Central memory CD8-positive, alpha-beta T cell (primary cell): ENCODE data around the gene LPP.

Experiments
- ATAC-seq: fragments of 150-1000 bp; cut with Tn5 transposase; replicated peaks from 2 replicates; pipeline ENCODE4 v1.10.0; 2022; ENCODE audit warnings: mild to moderate bottlenecking, moderate FRiP score, moderate number of reproducible peaks; ENCODE audit not compliant: poor library complexity, severe bottlenecking; ENCODE audit errors: extremely low read depth
- DNase-seq, 2 donors: peaks; one replicate each; pipeline ENCODE4 v3.0.0; 2021; ENCODE audit warnings: low spot score in 2 of 2
- H3K27ac Mint-ChIP-seq: one replicate; pipeline ENCODE4 v1.8.0; 2022; ENCODE audit warnings: low read depth, mild to moderate bottlenecking, moderate library complexity, mixed read lengths
- H3K27me3 Mint-ChIP-seq: one replicate; pipeline ENCODE4 v1.8.0; 2022; ENCODE audit warnings: mixed read lengths
- H3K36me3 Mint-ChIP-seq: one replicate; pipeline ENCODE4 v1.8.0; 2022; ENCODE audit warnings: mild to moderate bottlenecking, moderate library complexity, mixed read lengths; ENCODE audit not compliant: insufficient read depth
- H3K4me1 Mint-ChIP-seq: one replicate; pipeline ENCODE4 v1.8.0; 2022; ENCODE audit warnings: mixed read lengths
- H3K4me3 Mint-ChIP-seq: one replicate; pipeline ENCODE4 v1.8.0; 2022; ENCODE audit warnings: mild to moderate bottlenecking, moderate library complexity, mixed read lengths
- H3K9me3 Mint-ChIP-seq: one replicate; pipeline ENCODE4 v1.8.0; 2022; ENCODE audit warnings: mixed read lengths

Gene LPP

GRCh38 chr3:188904670-188905069 is 750.7 kb downstream of the LPP start:
- Mint-ChIP-seq H3K4me3 (no peak overlapping the region), H3K36me3 (peaks cover 4% of the 10 kb centered on the region), H3K4me1 (no peaks in the 10 kb centered on the region), H3K27ac (no peak overlapping the region), H3K9me3 (no peaks in the 10 kb centered on the region), H3K27me3 (no peaks in the 10 kb centered on the region)
- ATAC-seq: no peak
- no peak for DNase-seq

- no peaks in the 10 kb centered on the region for H3K36me3 Mint-ChIP-seq
- no peak for ATAC-seq
- H3K4me1 Mint-ChIP-seq: no peaks in the 10 kb centered on the region
- DNase-seq: no peak
- no peak overlapping the region for H3K27ac Mint-ChIP-seq
- H3K9me3 Mint-ChIP-seq: no peaks in the 10 kb centered on the region
- no peaks in the 10 kb centered on the region for H3K27me3 Mint-ChIP-seq
- H3K4me3 Mint-ChIP-seq: no peak overlapping the region
Measured at GRCh38 chr3:188905547-188905946, 751.6 kb downstream of the LPP start.

DNA sequence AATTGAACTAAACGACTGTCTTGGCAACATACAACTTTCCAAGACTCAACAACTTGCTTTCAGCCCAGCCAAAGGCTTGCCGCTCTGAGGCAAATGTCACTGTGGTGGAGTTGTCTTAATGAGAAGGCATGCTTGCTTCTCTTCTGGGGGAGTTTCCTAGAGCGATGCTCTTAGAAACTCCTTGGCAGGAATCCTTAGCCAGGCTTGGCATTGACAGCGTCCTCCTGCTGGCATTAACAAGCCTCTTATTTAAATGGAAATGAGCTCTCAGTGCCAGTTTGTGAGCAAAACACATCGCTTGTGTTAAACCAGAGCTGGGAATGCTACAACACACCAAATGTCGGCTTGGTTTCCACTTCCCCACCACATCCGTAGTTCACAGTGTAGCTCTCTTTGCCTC is 752.3 kb downstream of the LPP start:
- no peaks in the 10 kb centered on the region for H3K9me3 Mint-ChIP-seq
- H3K27ac Mint-ChIP-seq: no peak overlapping the region
- no peaks in the 10 kb centered on the region for H3K27me3 Mint-ChIP-seq
- ATAC-seq (no peak), DNase-seq (no peak)
- no peaks in the 10 kb centered on the region for H3K36me3 Mint-ChIP-seq
- H3K4me3 Mint-ChIP-seq: no peak overlapping the region
- no peaks in the 10 kb centered on the region for H3K4me1 Mint-ChIP-seq

GRCh38 chr3:188908002-188908850 is 754.3 kb downstream of the LPP start:
- H3K36me3 Mint-ChIP-seq: no peaks in the 10 kb centered on the region
- no peaks in the 10 kb centered on the region for H3K4me1 Mint-ChIP-seq
- no peak overlapping the region for H3K27ac Mint-ChIP-seq
- no peaks in the 10 kb centered on the region for H3K9me3 Mint-ChIP-seq
- H3K27me3 Mint-ChIP-seq: no peaks in the 10 kb centered on the region
- DNase-seq (no peak), ATAC-seq (no peak)
- no peak overlapping the region for H3K4me3 Mint-ChIP-seq

DNA sequence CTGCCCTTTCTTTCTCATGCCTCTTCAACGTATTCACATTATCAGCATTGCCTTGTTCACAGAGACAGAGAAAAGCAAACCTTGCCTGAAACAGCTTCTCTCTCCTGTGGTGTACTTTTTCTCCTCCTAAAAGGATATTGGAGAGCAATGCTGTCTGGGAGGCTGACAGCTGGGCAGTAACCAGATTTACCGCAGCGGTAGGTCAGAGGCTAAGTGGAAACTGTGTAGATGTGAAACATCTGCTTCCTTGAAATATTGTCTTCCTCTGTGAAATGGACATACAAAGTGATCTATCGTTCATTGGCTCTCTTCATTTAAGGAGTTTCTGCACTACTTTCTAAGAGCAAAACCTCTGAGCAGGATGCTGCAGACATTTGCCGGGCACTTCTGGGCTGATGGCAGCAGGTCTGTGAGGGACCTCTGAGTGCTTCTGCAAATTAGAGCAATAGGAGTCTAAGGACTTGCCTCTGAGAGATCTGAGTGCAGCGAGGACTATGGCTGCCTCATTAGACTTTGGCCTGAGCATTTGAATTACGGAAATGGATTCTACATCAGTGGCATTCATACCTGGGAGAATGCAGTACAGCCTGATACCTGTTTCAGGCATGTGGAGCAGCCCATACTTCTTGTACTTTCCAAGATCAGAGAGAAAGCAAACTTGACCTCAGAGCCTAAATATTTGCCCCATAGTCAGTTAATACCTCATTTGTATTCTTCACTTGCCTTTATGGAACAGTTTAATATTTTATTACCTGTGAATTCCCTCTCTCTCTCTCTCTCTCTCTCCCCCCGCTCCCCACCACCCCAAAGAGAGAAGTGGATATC is 757.3 kb downstream of the LPP start:
- H3K4me1 Mint-ChIP-seq: peaks cover 19% of the 10 kb centered on the region
- DNase-seq (no peak), ATAC-seq (no peak)
- H3K27ac Mint-ChIP-seq: no peak overlapping the region
- H3K9me3 Mint-ChIP-seq: no peaks in the 10 kb centered on the region
- no peaks in the 10 kb centered on the region for H3K27me3 Mint-ChIP-seq
- H3K4me3 Mint-ChIP-seq: no peak overlapping the region
- no peaks in the 10 kb centered on the region for H3K36me3 Mint-ChIP-seq

DNA sequence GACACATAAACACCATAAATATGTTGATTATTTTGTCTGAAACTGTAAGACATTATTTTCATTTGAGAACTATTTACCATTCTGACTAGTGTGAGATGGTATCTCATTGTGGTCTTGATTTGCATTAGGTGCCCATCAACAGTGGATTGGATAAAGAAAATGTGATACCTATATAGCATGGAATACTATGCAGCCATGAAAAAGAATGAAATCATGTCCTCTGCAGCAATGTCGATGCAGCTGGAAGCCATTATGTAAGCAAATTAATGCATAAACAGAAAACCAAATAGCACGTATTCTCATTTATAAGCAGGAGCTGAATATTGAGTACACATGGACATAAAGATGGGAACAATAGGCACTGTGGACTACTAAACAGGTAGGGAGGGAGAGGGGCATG is 759.1 kb downstream of the LPP start:
- Mint-ChIP-seq H3K4me1 (peaks cover 37% of the 10 kb centered on the region), H3K36me3 (no peaks in the 10 kb centered on the region), H3K9me3 (no peaks in the 10 kb centered on the region), H3K4me3 (no peak overlapping the region), H3K27ac (no peak overlapping the region), H3K27me3 (no peaks in the 10 kb centered on the region)
- ATAC-seq: no peak
- no peak for DNase-seq

GRCh38 chr3:188914552-188914951 is 760.6 kb downstream of the LPP start:
- H3K36me3 Mint-ChIP-seq: no peaks in the 10 kb centered on the region
- H3K4me1 Mint-ChIP-seq: peaks cover 40% of the 10 kb centered on the region
- H3K4me3 Mint-ChIP-seq: no peak overlapping the region

DNA sequence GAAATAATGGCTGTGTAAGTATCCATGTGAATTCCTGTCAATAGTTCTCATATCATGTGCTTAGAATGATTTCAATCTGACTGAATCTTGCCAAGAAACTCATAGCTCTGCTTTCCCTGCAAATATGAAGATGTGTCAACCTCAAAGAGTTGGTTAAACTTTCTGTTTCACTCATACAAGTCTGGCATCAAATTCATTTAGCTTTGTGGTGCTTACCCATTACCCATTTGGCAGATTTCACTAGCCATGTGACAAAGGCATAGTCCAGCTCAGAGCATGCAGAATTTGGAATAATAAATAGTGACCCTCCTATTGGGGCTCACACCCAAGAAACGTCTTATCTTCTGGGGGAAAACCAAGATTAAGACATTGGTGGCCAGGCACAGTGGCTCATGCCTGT is 761.2 kb downstream of the LPP start:
- peak overlapping the region; percentile 27 for H3K27ac Mint-ChIP-seq
- DNase-seq: no peak
- no peak overlapping the region for H3K4me3 Mint-ChIP-seq
- peaks cover 40% of the 10 kb centered on the region for H3K4me1 Mint-ChIP-seq
- no peaks in the 10 kb centered on the region for H3K36me3 Mint-ChIP-seq
- no peak for ATAC-seq
- H3K9me3 Mint-ChIP-seq: no peaks in the 10 kb centered on the region
- no peaks in the 10 kb centered on the region for H3K27me3 Mint-ChIP-seq

More at GRCh38 chr3:188914552-188914951, 760.6 kb downstream of the LPP start:
- H3K9me3 Mint-ChIP-seq: no peaks in the 10 kb centered on the region
- no peaks in the 10 kb centered on the region for H3K27me3 Mint-ChIP-seq
- H3K27ac Mint-ChIP-seq: peak overlapping the region; percentile 27
- DNase-seq: no peak
- ATAC-seq: no peak

- DNase-seq (no peak), ATAC-seq (peak; percentile 94)
- Mint-ChIP-seq H3K27ac (peak overlapping the region; percentile 69), H3K4me3 (peak overlapping the region; percentile 6), H3K9me3 (no peaks in the 10 kb centered on the region), H3K27me3 (no peaks in the 10 kb centered on the region), H3K4me1 (peaks cover 40% of the 10 kb centered on the region), H3K36me3 (no peaks in the 10 kb centered on the region)
Measured at GRCh38 chr3:188916934-188917401, 763.0 kb downstream of the LPP start.

DNA sequence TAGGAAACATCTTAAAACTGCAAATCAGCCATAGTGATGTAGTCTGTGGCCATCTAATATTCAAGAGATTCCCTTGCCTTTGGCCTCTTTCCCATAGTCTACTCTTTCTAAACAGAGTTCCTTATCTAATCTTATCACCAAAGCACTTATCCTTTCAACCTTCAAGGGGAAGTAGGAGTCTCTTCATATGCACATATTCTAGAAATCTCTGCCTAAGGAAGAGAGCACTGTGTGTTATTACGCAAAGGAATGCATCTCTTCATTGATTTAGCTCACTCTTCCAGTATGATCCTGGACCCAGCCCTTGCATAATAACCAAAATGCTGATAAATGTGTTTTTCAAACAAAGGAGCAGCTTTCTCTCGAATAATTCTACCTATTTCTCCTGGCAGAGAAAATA is 764.1 kb downstream of the LPP start:
- H3K27ac Mint-ChIP-seq: peak overlapping the region; percentile 69
- DNase-seq (no peak), ATAC-seq (no peak)

DNA sequence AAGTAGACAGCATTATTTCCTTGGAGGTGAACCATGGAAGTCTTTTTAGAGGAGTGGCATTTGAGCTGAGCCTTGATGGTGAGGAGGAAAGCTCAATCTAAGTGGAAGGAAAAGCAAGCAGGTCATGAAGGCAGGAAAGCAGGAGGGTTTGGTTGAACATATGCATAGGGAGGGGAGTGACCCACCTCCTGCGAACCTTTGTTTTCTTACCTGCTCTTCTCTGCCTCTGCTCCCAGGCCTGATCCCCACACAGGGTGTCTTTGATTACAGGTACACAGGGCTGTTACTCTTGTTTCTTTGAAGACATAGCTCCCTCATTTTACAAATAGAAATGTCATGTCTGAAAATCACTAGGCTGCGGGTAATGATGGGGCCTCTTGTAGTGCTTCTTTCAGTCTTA is 769.7 kb downstream of the LPP start:
- Mint-ChIP-seq H3K4me3 (no peak overlapping the region), H3K4me1 (no peaks in the 10 kb centered on the region), H3K27ac (no peak overlapping the region), H3K27me3 (no peaks in the 10 kb centered on the region), H3K36me3 (no peaks in the 10 kb centered on the region), H3K9me3 (no peaks in the 10 kb centered on the region)
- ATAC-seq: no peak
- no peak for DNase-seq

More for the DNA sequence above, 764.1 kb downstream of the LPP start:
- H3K9me3 Mint-ChIP-seq: no peaks in the 10 kb centered on the region
- H3K27me3 Mint-ChIP-seq: no peaks in the 10 kb centered on the region
- H3K36me3 Mint-ChIP-seq: no peaks in the 10 kb centered on the region
- peak overlapping the region; percentile 14 for H3K4me3 Mint-ChIP-seq
- peaks cover 40% of the 10 kb centered on the region for H3K4me1 Mint-ChIP-seq

DNA sequence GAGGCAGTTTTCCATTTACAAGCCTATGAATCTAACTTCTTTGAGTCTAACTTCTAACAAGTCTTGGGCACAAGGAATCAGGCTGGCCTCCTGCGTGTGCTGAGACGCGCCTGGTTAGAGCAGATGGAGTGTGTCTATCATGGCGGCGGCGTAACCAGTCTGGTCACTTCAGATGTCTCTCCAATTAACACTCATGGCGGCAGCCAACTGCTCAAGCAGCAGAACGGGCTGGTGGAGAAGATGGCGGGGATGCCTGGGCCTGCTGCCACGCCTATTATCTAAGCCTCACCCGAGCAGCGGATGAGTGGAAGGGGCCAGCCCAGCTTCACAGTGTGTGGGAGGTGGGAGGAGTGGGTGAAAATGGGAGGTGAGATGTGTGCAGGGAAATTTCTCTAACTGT is 771.4 kb downstream of the LPP start:
- Mint-ChIP-seq H3K9me3 (no peaks in the 10 kb centered on the region), H3K27me3 (no peaks in the 10 kb centered on the region), H3K36me3 (no peaks in the 10 kb centered on the region), H3K27ac (no peak overlapping the region), H3K4me3 (no peak overlapping the region), H3K4me1 (no peaks in the 10 kb centered on the region)
- no peak for ATAC-seq
- DNase-seq: no peak

- ATAC-seq (no peak), DNase-seq (no peak)
- no peak overlapping the region for H3K4me3 Mint-ChIP-seq
- no peaks in the 10 kb centered on the region for H3K36me3 Mint-ChIP-seq
- no peaks in the 10 kb centered on the region for H3K27me3 Mint-ChIP-seq
- no peak overlapping the region for H3K27ac Mint-ChIP-seq
- no peaks in the 10 kb centered on the region for H3K4me1 Mint-ChIP-seq
- no peaks in the 10 kb centered on the region for H3K9me3 Mint-ChIP-seq
Measured at GRCh38 chr3:188926111-188926510, 772.2 kb downstream of the LPP start.
